Cardiac septum (tissue), 1 donor: ENCODE measurements around the gene GOLGA8M. TPM values are rescaled to one million over a fixed set of nuclear protein-coding genes. Genes with fewer than 3 reads are reported as not detected.
"Not testable (repeated sequence)": the region's sequence is repeated elsewhere in the genome, so short reads cannot be mapped to it uniquely, and the experiment has no call there.

Source experiments
- DNase-seq: peaks from one replicate; pipeline ENCODE4 v3.0.0-alpha.2; 2020; ENCODE audit warnings: low spot score
- intact Hi-C: fragments of 100-400 bp; cut with DNase I; formaldehyde crosslinking; loops from one replicate; pipeline ENCODE4 v1.14.0; 2022
- total RNA-seq: library from RNA; stranded (reverse); fragmentation: NEBNext Ultra II Directional; extraction: Animal tissue kit (Norgen Biotek cat#: 25700); gene quantifications from one replicate; pipeline ENCODE4 v1.2.1, GENCODE V29; 2021
- donor health status: DM: no; HTN: no; CAD: no.

GOLGA8M gene
- total RNA-seq, 1 donor from 2014 or later = 1.9 TPM

DNA sequence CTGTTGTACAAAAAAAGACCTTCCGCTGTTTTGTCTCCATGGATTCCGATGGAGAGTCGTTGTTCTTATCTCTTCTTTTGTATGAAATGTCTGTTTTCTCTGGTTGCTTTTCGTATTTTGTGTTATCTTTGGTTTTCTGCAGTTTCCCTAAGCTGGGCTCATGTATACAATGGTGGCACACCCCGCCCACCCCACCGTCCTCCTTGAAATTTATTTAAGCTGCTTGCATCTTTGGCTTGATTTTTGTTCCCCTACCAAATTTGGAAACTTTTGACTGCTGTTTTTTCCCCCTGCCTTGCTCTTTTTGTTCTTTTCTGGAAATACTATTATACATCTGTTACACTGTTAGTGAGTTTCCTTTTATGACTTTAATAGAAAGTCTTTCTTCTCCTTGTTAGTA lies 47.6 kb downstream of the GOLGA8M start:
- intact Hi-C loops, DNase-seq: not testable (repeated sequence)

DNA sequence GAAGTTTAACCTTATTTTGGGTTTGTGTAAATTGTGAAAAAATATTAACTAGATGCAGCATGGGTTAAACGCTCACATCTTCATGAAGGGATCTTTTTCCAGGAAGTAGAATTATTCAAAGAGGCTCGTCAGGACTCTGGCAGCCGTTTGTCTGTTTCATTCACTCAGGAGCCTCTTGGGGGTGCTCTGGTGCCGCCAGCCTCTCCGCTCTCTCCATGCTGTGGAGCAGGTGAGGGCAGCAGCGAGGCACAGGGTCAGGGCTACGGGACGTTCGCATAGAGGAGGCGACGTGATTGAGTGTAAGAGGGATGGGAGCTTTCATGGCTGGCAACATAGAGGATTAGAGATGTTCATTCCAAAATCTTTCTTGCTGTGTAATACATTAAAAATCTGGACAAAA lies 48.5 kb downstream of the GOLGA8M start:
- intact Hi-C loops, DNase-seq: not testable (repeated sequence)

DNA sequence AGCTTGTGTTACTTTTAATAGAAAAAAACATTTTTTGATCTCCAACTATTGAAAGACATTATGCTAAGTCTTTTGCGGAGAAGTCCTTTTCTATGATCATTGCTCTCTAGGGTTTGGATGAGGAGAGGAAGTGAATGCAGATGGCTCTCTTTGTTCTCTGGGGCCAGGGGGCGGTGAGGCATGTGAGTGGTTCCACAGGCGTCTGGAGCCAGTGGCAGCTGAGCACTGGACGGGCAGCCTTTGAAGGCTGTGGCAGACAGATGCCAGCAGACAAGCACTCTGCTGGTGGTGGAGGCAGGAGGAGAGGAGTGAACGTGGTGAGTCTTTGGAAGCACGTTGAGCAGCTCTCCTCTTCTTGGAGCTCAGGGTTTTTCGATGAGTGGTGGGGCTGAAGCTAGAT lies 51.5 kb downstream of the GOLGA8M start:
- DNase-seq, intact Hi-C loops: not testable (repeated sequence)

DNA sequence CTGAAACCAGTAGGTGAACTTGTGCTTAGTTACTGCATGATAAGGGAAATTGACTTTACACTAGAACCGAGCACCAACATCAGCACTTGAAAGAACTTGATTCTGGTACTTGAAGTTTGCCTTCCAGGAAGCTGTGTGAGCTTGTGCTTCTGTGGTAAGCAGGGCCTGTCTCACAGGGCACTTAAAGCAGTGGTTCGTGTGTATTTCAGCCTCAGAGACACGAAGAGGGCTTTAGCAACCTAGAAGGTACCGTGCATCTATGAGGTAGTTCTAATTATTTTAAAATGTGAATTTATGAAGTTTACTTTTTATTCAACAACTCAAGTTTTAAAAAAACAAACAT lies 56.2 kb downstream of the GOLGA8M start:
- intact Hi-C loops = not testable (repeated sequence)

DNA sequence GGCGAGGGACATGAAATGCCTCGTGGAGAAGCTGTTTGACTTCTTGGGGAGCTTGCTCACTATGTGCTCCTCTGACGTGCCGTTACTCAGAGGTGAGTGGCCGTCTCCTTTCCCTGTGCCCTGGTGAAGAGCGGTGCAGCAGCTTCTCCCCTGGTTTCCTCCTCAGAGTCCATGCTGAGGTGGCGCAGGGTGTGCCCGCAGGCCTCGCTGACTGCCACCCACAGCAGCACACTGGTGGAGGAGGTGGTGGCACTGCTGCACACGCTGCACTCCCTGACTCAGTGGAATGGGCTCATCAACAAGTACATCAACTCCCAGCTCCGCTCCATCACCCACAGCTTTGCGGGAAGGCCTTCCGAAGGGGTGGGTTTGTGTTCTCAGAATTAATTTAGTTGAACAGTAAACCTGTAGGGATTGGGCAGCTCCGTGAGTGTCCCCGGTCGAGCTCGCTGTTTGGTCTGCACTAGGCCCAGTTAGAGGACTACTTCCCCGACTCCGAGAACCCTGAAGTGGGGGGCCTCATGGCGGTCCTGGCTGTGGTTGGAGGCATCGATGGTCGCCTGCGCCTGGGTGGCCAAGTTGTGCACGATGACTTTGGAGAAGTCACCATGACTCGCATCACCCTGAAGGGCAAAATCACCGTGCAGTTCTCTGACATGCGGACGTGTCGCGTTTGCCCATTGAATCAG lies 56.7 kb downstream of the GOLGA8M start:
- DNase-seq, intact Hi-C loops: not testable (repeated sequence)

More for the DNA sequence above, 56.2 kb downstream of the GOLGA8M start:
- DNase-seq = not testable (repeated sequence)

DNA sequence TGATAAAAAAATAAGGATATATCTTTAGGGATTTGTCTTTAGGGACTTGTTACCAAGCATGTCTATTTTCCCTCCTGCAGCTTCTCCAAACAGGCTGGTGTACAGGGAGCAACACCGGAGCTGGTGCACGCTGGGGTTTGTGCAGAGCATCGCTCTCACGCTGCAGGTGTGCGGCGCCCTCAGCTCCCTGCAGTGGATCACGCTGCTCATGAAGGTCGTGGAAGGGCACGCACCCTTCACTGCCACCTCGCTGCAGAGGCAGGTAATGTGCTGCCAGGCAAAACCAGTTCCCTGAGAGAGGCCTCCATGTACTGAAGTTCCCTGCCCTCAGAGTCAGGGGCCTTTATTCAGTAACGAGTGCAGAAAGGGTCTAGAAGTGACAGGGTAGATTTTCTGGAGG lies 58.0 kb downstream of the GOLGA8M start:
- DNase-seq, intact Hi-C loops: not testable (repeated sequence)

DNA sequence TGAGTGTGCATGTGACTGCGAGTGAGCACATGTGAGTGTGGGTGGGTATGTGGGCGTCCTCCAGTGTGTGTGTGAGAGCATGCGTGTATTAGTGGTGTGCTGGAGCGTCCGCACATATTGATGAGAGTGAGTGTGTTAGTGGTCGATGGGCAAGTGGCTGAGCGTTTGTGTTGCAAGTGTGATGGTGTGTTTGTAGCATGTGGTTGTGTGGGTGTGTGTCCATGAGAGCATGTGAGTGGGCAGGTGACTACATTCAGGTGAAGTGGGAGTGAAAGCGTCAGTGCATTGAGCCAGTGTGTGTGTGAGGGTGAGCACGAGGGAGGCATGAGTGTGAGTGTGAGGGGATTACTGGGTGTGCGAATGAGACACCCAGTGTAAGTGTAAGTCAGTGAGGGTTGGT lies 59.7 kb downstream of the GOLGA8M start:
- DNase-seq, intact Hi-C loops: not testable (repeated sequence)

Other genes with a start within 250 kb of the GOLGA8M start
- gene GOLGA8G, start 179.4 kb downstream of the GOLGA8M start, total RNA-seq = not detected
- not detected for gene GOLGA6L25, start 158.9 kb downstream of the GOLGA8M start, total RNA-seq
- not detected for gene GOLGA6L7, start 136.2 kb upstream of the GOLGA8M start, total RNA-seq
- 0.57 TPM for gene APBA2, start 173.6 kb upstream of the GOLGA8M start, total RNA-seq